GM21526 (cell line): ENCODE measurements around the gene PXT1.

Experiments used
- ATAC-seq: cut with Tn5 transposase; IDR thresholded peaks from one replicate; pipeline ENCODE4 v1.9.1; 2021; ENCODE audit warnings: moderate library complexity; ENCODE audit not compliant: unreplicated experiment, low FRiP score

The PXT1 gene

DNA sequence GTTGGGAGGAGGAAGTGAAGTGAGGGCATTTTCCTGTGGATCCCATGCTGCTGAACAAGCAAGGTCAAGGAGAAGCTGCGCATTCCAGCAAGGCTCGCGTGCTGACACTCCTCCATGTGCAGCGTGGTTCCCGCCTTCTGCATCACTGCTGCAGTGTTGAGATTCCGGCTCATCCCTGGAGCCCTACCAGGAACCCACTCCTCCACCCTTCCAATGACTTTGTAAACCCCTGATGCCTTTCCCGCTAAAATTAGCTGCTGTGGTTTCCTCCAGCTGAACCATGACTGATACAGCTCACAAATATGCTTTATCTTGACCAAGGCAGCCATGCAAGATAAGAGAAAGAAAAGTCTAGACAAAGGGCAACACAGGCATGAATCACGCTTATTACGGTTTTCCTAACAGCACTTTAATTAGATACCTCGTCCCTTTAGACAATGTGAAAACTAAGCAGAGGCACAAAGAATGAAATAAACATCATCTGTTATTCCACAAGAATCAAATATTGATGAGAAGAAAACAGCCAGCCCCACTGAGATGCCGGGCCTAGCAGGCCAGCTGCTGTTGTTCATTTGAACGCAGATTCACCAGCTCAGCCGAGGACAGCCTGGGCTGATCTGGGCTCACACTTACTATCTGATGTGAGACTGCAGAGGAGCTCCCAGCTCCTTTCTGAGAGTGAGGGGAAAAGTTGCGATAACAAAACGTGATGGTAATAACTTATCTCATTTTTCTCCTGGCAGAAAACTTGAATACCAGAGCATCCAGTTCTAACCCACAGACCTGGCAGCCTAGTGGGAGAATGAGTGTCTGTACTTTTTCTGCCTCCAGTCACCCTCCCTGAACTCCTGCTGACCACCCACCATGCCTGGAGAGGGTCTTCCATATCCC, 91.7 kb downstream of the PXT1 start:
- ATAC-seq: no peak

- ATAC-seq: no peak
Observed at GRCh38 chr6:36350082-36350481, 92.6 kb downstream of the PXT1 start.

GRCh38 chr6:36349240-36349639, 93.4 kb downstream of the PXT1 start:
- ATAC-seq: no peak

DNA sequence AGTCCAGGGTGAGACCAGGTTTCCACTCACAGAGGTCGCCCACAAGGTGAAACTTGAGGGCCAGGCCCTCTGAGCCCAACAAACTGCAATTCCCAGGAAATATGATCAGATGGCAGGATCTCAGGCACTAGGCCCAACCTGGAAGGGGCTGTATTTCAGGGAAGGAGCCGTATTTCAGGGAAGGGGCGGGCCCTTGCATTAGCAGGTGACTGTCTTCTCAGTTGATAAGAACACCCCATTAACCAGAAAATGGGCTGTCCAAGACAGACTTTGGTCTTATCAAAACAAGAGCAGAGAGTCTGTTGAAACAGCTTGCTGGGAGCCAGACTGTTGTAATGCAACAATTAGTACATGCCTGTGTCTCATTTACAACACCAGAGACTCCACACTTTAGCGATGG, 95.0 kb downstream of the PXT1 start:
- ATAC-seq: no peak

DNA sequence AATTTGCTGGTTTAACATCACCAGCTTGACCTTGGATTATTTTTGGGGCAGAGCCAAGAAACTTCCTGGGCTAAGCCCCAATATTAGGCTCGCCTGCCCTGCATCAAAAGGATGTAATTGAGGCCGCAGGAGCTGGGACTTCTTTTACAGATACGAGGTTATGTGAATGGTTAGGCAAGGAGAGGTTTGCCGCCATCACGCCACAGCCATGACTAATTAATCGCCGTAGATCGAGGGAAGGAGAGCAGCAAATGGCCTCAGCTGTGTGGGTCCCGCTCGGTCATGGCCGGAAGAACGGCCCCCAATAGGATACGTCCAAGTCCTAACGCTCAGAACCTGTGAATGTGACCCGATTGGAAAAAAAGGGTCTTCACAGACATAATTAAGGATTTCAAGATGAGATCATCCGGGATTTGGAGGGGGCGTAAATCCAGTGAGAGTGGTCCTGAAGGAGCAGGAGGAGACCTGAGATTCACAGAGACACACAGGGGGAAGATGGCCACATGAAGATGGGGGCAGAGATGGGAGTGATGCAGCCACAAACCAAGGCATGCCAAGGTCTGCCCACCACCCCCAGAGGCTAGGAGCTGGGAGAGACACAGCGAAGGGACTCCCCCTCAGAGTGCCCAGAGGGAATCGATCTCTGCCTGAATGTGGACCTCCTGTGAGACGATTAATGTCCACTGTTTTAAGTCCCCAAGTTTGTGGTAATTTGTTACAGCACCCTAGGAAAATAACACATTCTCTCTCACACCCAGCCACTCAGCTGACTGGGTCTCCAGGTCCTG, 96.0 kb downstream of the PXT1 start:
- no peak for ATAC-seq

DNA sequence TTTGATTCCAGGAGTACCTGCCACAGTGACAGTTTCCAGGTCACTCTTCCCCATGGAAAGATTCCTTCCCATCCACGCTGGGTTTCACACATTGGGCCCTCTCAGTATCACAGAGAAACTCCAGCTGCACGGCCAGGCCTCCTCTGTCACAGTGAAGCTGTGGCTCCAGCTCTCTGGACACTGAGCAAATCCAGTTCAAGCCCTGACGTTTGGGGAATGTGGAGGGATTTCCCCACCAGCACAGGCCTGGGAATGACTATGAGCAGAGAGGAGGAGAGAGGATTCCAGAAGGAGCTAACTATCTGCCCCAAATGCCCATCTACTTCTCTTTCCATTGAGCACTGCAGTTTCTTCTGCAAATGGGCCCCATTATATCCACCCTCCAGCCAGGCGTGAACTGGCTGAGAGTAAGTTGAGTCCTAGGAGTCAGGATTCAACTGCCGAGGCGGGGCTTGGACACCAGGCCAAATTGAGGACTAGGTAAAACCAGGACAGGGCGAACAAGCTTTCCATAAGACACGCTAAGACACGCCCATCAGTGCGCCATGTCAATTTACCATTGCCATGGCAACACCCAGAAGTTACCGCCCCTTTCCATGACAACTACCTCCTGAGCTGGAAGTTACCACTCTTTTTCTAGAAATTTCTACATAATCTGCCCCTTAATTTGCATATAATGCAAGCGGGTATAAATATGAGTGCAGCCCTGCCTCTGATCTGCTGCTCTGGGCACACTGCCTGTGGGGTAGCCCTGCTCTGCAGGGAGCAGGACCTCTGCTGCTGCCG, 96.8 kb downstream of the PXT1 start:
- no peak for ATAC-seq

DNA sequence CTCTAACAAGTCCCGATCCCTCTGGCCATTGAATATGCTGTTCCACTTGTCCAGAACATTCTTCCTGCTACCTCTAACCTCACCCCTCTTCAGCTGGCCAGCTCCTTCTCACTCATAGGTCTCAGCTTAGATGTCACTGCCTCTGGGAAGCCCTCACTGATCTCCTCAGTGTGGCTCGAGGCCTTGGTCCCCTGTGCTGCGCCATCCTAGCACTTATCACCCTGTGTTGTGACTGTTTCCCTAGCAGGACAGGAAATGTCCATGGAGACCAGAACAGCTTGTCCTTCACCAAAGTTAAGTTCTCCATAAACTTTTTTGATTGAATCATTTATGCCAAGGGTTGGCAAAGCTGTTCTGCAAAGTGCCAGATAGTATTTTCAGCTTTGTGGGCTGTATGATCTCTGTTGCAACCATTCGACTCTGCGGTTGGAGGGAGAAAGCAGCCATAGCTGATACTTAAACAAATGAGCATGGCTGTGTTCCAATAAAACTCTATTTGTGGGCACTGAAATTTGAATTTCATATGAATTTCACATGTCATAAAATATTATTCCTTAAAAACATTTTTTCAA, 99.5 kb downstream of the PXT1 start:
- ATAC-seq: no peak

DNA sequence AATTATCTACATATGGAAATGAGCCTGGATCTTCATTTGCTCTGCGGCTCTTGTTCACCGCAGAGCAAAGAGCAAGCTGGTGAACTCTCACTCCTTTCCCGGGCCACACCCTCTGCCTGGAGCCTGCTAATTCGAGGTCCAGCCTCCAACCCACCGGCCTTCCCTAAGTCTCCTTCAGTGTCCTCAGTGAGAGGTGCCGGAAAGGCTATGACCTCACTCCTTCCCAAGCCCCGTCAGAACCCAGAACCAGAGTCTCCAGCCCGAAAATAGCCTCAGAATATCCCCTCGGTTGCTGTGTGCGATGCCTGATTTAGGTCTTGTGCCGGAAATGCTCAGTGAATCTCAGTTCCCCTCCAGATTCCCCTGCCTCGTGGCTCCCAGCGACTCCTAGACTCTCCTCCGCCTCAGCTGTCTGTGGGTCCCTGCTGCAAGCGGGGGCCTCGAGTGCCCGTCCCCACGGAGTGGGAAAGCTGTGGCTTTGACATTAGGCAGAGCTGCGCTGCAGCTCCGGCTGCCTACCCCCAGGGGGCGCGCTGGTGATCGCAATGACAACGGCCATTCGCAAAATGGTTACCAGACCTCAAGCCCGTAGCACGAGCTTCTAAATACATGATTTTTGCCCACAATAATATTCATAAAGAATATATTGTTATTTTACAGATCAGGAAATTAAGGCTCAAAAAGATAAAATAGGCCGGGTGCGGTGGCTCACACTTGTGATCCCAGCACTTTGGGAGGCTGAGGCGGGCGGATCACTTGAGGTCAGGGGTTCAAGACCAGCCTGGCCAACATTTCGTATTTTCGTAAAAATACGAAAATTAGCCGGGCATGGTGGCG, 101.8 kb downstream of the PXT1 start:
- ATAC-seq: no peak
